ENCODE measurements around the gene RAB44.

GRCh38 chr6:36685926-36686667 lies 11.5 kb upstream of the RAB44 start:
- TF ChIP-seq GTF2F1 (IDR thresholded peaks at IDR 0.05; ENCODE audit: low read depth, low read length) = no peak
- no peak for TF ChIP-seq ZNF384 (IDR thresholded peaks at IDR 0.05; ENCODE audit: low read depth, low read length)
- no peak for TF ChIP-seq JUND (IDR thresholded peaks at IDR 0.05; ENCODE audit: borderline replicate concordance, low read depth, low read length)
- no peak for TF ChIP-seq JUND (tag; IDR thresholded peaks at IDR 0.05; ENCODE audit: borderline replicate concordance, low read depth, low read length)

Data from K562 (cell line).